Fibroblast of lung (primary cell): Measurements from ENCODE around the gene SPDYE5.

Source experiments
- CTCF ChIP-seq, 2 donors: IDR thresholded peaks in 1 of 2; conservative IDR thresholded peaks in 1 of 2; 1 replicate in 1 of 2; 2 replicates in 1 of 2; pipeline ENCODE4 v1.5.1; 2011 to 2012; ENCODE audit warnings: low read length in 2 of 2, control low read depth in 1 of 2, inconsistent platforms in 1 of 2, low read depth in 1 of 2, mild to moderate bottlenecking in 1 of 2
- EZH2 ChIP-seq: IDR thresholded peaks from 2 replicates; pipeline ENCODE4 v1.5.1; 2012; ENCODE audit warnings: low read length, control low read depth, mild to moderate bottlenecking; ENCODE audit errors: missing control alignments

- TF ChIP-seq CTCF (conservative IDR thresholded peaks at IDR 0.05 in 1 of 2, IDR thresholded peaks at IDR 0.05 in 1 of 2; ENCODE audit: low read depth in 1 of 2, low read length in 2 of 2), result no peak
- TF ChIP-seq EZH2, result no peak
Observed at GRCh38 chr7:75546237-75547015, 54.3 kb downstream of the SPDYE5 start.
